NCI-H345 treated with DMSO at 0.1 percent for 48 hours (cell line): Measurements from ENCODE around the gene CRYGB.
"Not testable (repeated sequence)": the region's sequence is repeated elsewhere in the genome, so short reads cannot be mapped to it uniquely, and the experiment has no call there.

Experiments used
- DNase-seq: peaks from one replicate; lab custom pipeline; 2025; ENCODE audit not compliant: unreplicated experiment; lab: John Stamatoyannopoulos, UW

Gene CRYGB

GRCh38 chr2:208150956-208151355 lies 5.0 kb upstream of the CRYGB start:
- no peak for DNase-seq

GRCh38 chr2:208150094-208150493 lies 4.1 kb upstream of the CRYGB start:
- no peak for DNase-seq

GRCh38 chr2:208148803-208149202 lies 2.8 kb upstream of the CRYGB start:
- no peak for DNase-seq

- DNase-seq, result no peak
Observed at GRCh38 chr2:208147759-208148158, 1.8 kb upstream of the CRYGB start.

GRCh38 chr2:208147008-208147407 lies 1.1 kb upstream of the CRYGB start:
- DNase-seq, result no peak

- DNase-seq, result peak; percentile 27
Observed at GRCh38 chr2:208142925-208143799, 2.8 kb downstream of the CRYGB start.

- DNase-seq, result peak; percentile 64
Observed at GRCh38 chr2:208142240-208142924, 3.6 kb downstream of the CRYGB start.

GRCh38 chr2:208139447-208139846 lies 6.5 kb downstream of the CRYGB start:
- DNase-seq, result no peak

GRCh38 chr2:208138334-208138733 lies 7.6 kb downstream of the CRYGB start:
- DNase-seq, result not testable (repeated sequence)

- no peak for DNase-seq
Observed at GRCh38 chr2:208136716-208137094, 9.3 kb downstream of the CRYGB start.

- no peak for DNase-seq
Observed at GRCh38 chr2:208135794-208136715, 9.9 kb downstream of the CRYGB start.

- DNase-seq, result no peak
Observed at GRCh38 chr2:208134928-208135586, 10.9 kb downstream of the CRYGB start.

- DNase-seq, result no peak
Observed at GRCh38 chr2:208130712-208131110, 15.2 kb downstream of the CRYGB start.

GRCh38 chr2:208129744-208130711 lies 15.9 kb downstream of the CRYGB start, which contains the start of gene CRYGC:
TSS of gene CRYGC (minus strand) at chr2:208129828. CDS start at chr2:208129792, 36 bp downstream.
- DNase-seq, result no peak

GRCh38 chr2:208128136-208128535 lies 17.8 kb downstream of the CRYGB start:
- DNase-seq, result no peak

- DNase-seq, result no peak
Observed at GRCh38 chr2:208127090-208127489, 18.9 kb downstream of the CRYGB start.

GRCh38 chr2:208125251-208125650 lies 20.7 kb downstream of the CRYGB start:
- DNase-seq, result no peak

GRCh38 chr2:208124013-208124715 lies 21.8 kb downstream of the CRYGB start, which contains the start of gene CRYGD:
TSS of gene CRYGD (minus strand) at chr2:208124524. CDS start at chr2:208124473, 51 bp downstream.
- DNase-seq, result not testable (repeated sequence)

GRCh38 chr2:208122248-208122647 lies 23.7 kb downstream of the CRYGB start:
- no peak for DNase-seq
